ENCODE measurements around the gene ADARB2. TPM values are rescaled to one million over a fixed set of nuclear protein-coding genes. Genes with fewer than 3 reads are reported as not detected.

The ADARB2 gene
- total RNA-seq, 1 experiment from 2014 or later, result not detected

DNA sequence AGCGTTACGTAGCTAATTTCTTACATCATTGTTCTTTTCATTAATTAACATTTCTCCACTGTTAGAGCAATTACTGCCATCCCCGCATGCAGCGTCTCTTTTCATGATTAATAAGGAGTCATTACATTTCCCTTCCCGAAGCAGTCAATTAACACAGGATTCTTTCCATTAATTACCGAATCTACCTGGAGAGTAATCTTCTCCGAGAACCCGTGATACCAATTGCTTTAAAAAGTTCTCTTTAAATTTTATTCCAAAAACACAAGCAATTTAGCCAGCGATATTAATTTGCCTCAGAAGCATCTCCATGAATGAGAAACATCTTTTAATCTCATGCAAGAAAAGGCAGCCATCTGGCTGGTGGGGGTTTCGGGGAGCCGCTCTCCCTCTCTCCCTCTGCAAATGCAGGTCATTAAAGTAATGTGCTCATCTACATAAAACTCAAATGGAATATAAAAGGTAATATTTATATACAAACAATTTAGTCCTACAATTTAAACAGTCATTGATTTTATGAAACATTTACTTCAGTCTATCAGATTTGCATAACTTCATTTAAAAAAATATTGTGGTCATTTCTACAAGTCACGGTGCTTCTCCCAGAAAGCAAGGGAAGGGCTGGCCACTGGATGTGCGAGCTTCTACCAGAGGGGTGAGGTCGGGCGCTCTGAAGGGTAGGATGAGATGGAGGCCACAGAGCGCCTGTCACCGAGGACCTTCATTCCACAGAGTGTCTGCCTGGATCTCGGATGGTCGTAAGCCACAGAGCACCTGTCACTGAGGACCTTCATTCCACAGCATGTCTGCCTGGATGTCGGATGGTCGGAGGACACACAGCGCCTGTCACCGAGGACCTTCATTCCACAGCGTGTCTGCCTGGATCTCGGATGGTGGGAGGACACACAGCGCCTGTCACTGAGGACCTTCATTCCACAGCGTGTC is 536.2 kb downstream of the ADARB2 start:
- DNase-seq (ENCODE audit: low read depth), result no peak

DNA sequence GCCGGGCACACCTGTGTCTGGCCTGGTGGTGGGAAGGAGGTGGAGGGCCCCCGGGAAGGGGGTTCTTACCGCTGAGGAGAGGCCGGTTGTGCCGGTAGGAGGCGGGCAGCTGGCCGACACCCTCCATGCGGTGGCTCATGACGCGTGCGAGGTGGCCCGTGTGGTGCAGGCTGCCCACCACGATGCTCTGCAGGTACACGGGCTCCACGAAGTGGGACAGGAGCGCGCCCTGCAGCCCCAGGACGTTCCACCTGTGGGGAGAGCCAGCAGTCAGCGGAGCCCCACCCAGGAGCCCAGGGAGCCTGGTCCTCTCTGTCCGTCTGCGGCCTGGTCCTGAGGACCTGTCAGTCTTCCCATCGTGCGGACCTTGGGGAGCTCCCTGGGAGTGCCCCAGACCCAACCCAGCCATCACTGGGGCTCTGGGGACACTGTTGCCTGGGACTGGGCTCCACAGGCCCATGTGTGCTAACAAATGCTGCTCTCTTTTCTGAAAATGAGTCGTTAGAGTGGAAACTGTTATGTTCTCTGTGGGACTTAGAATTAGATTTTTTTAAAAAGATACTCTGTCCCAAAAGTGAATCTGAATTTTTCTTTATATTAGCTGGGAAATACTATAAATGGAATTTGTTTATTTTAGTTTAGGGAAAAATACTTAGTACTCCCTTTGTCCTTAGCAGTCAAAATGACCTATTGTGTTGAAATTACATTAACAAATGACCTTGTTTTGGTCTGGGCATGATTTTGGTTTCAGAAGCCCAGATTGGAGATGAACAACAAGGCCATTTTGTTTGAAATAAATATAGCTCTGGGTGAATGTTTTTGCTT is 537.2 kb downstream of the ADARB2 start:
- DNase-seq (ENCODE audit: low read depth), result no peak

DNA sequence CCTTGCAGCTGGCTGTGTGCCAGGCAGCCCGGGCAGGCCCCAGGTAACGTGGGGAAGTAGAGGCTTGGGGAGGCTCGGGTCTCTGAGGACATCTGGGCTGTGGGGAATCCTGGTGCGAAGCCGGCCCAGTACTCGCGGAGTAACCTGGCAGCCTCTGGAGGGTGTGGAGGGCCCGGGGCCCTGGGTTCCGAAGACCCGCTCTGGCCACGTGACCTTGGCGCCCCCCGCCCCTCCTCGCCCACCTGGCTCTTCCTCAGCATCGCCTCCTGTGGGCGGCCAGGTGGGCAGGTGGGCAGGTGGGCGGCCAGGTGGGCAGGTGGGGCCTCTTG is 538.0 kb downstream of the ADARB2 start:
- DNase-seq (ENCODE audit: low read depth), result no peak

DNA sequence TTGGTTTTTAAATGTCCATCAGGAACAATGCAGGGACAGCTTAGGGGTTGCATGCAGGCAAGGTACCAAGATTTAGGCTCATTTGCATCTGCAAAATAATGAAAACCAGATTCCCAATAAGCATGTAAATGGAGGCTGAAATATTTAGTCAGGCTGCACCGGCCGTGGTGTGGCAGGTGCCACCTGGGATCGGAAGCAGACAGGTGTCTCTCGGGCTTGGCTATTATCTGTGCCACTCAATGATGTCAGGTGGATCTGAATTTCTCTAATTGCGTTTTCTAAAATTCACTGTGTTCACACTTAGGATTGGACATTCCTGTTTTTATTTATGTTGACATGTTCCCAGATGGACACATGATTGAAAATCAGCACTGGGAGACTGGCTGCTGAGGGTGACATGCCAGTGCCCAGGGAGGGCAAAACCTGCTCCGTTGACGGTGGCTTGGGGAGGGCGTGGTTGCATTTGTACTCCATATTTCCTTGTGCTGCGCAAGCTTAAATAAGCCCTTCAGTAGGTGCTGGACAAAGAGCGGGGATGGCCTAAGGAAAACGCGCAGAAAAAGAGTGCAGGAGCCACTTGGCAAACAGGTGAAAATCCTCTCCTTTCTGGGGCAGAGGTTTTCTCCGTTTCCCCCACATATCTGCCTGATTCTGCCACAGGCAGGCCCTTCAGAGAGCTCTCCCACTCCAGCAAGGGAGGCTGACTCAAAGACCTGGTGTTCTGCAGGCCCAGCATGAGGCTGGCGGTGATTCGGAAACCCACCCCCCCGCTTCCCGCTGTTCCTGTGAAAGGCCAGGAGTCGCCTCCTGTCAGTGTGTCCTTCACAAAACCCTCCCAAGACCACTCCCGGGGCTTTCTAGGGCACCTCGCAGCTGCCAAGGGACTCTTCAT is 538.6 kb downstream of the ADARB2 start:
- DNase-seq (ENCODE audit: low read depth), result no peak

DNA sequence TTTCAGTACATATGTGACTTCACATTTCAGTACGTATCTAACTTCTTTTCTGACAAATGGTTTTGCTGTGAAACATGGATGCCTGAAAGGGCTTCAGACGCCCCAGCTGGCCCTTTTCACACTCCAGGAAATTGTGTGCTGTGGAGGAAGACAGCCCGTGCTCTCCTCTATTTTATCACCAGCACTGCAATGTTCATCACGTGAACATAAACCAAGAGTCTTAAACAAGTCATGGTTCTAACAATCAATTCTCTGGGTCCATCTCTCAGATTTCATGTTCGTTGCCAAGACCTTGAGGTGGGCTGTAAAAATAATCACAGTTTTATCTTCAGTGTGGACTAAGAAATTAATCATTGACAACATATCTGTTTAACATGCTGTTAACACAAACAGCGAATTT is 539.9 kb downstream of the ADARB2 start:
- DNase-seq (ENCODE audit: low read depth), result no peak

DNA sequence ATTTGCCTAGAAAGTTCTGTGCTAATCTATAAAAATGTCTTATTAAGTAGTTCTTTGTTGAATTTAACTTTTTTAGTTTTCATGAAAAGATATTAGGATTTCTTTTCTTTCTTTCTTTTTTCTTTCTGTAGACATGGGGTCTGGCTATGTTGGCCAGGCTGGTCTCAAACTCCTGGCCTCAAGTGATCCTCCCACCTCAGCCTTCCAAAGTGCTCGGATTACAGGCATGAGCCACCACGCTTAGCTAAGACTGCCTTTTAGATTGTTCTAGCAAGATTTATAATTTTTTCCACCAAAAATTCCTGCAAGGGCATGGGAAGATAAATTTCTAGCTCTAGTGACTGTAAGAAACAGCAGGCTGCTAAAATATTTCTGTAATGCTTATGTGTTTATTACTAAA is 540.7 kb downstream of the ADARB2 start:
- no peak for DNase-seq (ENCODE audit: low read depth)

DNA sequence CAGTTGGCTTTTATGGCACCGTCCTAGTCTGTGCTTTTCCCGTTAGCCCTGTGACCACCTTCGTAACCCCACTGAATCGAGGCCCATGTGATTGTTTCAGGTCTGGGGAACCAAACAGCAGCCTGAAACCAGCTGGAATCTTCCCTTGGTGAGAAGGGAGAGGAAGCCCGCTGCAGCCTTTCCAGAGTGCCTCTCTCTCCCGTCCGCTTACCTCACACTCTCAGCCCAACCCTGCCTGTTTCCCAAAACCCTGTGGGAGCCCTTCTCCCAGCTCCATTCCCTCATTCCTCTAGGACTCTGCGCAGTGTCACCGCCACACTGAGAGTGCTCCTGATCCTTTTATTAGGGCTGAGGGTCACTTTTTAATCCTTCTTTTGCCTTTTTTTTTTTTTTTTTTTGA is 541.5 kb downstream of the ADARB2 start:
- no peak for DNase-seq (ENCODE audit: low read depth)

DNA sequence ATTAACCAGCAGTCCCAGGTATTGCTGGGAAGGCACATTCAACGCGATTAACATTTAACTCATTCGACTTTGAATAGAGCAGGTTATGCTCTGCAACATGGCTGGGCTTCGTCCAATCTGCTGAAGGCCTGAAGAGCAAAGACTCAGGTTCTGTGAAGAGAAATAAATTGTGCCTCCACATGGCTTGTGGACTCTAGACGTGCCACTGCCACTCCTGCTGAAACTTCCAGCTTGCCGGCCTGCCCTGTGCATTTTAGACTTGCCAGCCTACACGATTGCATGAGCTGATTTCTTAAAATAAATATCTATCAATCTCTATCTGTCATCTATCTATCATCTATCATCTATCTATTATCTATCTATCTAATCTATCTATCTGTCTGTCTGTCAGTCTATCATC is 543.2 kb downstream of the ADARB2 start:
- no peak for DNase-seq (ENCODE audit: low read depth)

DNA sequence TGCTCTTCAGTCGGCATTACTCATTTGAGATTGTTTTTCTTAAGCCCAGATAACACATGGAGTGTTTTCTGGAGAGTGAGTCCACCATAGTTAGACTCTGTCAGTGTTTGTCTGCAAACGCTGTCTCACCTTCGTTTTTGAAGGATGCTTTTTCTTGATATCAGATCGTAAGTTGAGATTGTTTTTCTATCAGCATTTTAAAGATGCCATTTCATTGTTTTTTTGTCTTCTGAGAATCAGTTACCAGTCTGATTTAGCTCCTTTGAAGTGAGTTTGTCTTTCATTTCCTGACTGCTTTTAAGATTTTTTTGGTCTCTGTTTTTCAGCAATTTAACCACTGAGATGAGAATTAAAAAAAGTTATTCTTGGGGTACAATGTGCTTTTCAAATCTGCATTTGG is 543.8 kb downstream of the ADARB2 start:
- DNase-seq (ENCODE audit: low read depth), result no peak

DNA sequence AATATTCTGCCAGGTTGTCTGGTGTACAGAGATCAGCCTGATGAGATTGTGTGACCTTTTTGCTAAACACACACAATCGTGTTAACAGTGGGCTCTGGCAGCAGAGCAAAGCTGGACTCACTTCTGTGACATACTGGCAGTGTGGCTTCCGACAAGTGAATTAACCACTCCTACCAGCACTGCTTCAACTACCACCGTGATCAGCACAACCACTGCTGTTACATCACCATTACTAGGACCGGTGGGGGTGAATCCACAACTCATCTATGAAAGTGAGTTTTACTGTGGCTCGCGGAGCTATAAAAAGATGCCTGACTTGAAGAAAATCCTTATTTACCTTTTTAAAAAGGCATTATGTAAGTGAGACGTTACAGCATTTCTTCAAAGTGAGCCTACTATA is 545.6 kb downstream of the ADARB2 start:
- DNase-seq (ENCODE audit: low read depth), result no peak

DNA sequence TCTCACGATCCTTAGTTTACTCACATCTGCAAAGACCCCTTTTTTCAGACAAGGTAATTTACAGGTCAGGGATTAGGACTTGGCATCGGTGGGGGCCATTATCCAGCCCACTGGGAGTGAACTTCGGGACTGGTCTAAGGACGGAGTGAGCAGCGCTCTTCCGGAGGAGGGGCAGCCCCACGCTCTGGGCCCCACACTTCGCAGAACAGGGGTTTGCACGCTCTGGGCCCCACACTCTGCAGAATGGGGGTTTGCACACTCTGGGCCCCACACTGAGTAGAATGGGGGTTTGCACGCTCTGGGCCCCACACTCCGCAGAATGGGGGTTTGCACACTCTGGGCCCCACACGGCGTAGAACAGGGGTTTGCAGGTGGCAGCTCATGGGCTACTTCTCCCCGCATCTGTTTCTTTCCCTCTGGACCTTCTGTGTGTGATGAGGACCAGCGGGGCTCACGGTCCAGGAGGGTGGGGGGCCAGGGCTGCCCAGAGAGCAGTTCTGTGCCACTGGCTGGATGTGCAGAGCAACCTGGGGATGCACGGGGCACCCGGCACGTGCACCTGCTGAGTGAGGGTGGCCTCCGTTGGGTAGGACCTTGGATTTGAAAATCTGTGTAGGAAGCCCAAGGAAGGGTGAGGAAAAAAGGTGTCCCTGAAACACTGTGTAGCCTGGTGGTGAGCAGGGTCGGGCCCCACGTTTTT is 546.4 kb downstream of the ADARB2 start:
- no peak for DNase-seq (ENCODE audit: low read depth)

DNA sequence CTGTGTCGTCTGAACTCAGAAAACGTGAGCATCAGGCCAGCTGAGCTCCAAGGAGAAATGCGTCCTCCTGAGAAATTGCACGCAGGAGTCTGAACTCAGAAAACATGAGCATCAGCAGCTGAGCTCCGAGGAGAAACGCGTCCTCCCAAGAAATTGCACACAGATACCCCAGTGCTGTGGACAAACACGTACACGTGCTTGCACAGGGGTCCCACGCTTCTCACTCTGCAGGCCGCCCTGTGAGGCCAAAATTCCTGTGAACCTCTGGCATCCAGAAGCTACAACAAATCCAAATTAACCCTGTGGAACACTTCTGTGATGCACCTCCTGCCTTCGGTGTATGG is 547.3 kb downstream of the ADARB2 start:
- DNase-seq (ENCODE audit: low read depth), result no peak

DNA sequence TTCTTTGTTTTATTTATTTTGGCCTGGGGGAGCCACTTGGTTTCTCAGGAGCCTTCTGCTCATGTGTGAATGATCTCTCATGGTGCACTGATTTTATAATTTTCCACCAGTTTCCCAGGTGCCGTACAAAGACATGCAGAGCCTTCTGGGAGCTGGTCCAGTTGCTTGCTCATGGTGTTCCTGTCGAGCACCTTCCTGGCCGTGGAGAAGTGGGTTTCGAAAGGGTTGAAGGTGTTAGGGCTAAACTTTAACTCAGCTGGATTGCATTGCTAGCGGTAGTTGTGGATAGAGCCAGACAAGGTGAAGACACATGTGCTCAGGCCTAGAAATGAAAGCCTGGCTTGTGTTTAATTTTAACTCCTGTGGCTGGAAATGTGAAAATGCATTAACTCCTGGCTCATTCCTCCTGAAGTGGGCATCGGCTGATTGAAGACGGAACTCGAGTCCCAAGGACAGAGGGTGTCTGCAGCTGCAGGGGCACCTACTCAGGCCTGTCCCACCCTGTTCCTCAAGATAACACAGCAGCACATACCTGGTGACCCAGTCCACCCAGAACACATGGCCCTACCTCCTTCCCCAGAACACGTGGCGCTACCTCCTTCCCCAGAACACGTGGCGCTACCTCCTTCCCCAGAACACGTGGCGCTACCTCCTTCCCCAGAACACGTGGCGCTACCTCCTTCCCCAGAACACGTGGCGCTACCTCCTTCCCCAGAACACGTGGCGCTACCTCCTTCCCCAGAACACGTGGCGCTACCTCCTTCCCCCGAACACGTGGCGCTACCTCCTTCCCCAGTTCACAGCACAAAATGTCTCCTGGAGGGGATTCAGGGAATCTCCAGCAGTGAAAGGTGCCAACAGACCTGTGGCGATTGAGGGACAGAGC is 547.9 kb downstream of the ADARB2 start:
- DNase-seq (ENCODE audit: low read depth), result no peak

DNA sequence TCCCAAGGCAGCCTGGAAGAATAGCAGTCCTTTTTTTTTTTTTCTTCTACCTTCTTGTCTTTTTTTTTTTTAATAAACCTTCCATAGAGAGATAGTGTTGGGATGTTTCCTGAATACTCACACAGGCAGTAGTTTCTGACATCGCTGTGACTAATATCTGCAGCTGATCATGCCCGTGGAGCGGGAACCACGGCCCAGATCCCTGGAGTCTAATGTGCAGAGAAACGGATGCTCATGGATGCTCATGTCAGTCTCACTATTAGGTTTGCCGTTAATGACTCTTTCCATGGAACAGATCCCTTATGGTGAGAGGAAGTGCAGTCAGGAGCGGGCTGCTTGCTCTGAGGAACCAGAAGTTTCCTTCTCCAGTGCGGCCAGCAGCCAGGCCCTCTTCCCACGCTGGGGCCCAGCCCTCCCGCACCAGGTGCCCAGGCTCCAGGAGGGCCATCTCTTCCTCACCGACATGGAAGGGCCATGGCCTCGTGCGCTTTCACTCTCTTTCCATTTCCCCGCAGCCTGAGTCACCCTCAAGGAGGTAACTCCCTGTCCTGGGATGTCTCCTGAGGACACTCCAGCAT is 548.7 kb downstream of the ADARB2 start:
- peak; percentile 40 for DNase-seq (ENCODE audit: low read depth)

DNA sequence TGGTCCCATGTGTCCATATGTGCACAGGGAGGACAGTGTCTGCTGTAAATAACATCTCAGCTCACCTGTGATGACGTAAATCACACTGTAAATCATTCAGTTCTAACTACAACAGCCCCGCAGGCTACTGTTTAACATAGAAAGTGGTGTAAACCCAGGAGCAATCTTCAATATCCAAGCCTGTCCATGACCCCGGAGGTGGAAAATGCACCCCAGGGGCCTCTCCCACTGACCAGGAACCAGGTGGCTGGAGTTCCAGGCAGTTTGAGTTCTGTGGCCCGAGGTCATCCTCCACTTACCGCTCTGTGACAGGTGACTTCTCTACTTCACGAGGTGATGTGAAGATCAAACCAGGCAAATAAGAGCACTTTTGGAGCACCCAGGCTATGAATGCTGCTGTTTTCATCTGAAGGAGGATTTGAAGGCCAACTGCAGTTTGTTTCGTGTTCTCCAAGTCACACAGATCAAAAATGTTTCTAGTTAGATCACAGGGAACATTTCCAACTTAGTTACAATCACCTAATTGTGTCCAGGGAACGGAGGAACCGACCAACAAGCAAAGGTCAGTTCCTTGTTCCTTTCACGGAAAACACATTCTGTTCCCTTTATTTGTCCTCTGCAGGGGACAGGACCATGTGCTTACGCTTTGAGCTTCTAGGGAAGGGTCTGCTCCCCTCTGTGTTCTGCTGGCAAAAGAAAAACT is 549.3 kb downstream of the ADARB2 start:
- DNase-seq (ENCODE audit: low read depth), result no peak

DNA sequence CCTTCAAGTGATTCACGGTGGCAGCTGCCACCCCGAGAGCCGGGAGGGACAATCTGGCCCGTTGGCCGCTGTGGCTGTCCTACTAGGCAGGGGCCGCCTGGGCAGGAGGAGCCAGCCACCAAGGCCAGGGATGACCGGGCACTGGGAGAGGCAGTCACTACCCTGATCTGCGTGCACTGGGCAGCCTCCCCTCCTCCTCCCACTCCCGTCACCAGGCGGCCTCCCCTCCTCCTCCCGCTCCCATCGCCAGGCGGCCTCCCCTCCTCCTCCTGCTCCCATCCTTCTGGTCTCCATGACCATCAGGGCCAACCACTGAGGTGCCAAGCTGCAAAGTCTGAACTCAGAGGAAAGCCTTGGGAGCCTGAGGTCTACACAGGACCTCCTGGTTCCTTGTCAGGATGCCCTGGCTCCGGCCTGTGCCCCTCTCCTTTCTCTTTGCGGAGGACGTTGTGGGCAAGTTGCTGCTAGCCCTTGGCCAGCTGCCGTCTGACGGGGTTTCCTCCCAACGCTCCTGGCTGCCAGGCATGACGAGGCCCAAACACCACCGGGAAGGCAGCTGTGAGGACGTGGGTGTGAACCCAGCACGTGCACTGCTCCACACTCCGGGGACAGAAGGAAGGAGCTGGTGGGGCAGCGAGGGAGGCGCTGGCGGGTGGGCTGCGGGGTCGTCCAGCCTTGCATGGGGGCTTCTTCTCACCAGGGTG is 550.0 kb downstream of the ADARB2 start:
- no peak for DNase-seq (ENCODE audit: low read depth)

DNA sequence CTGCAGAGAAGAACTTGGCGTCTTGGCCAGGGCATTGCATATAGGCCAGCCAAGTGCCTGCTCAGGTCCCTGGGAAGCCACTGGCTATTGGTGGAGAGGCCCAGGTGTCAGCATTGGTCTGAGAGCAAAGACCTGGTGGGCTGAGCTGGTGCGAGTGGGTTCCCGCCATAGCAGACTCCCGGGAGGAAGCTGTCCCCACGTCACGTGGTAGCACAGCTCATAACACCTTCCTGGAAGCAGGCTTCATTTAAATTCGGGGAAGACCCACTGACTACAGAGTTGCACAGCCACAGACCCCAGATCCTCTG is 550.7 kb downstream of the ADARB2 start:
- no peak for DNase-seq (ENCODE audit: low read depth)

DNA sequence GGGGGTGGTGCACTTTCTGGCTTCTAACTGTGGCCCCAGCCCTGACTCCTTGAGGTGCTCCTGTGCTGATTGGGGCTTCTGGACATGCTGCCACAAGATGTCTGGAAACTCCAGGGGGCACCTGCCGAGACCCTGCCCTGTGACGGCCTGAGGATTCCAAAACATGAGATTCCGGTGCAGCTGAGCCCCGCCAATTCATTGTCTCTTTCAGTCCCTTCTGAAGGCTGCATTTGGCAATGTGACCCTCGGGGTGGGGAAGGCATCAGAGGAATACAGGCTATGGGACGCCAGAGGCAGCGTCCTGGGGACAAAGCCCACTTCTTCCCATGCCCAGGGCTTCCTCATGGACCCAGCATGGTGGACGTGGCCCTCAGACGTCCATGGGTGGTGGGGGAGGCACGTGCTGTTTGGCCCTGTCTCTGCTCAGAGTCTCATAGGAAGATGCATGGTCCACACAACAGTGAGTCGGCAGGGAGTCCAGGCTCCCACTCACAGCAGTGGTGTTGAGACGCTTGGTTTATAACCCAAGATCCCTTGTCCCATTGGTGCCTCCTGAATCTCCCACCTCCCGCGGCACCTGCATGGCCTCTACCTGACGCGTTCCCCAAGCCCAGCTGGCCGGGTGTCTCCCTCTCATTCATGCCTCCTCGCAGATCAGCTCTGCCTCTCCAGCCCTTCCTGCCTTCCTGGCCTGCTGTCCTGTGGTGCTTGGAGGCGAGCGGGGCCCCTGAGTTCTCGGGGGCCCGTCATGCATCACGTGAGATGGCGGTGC is 551.2 kb downstream of the ADARB2 start:
- DNase-seq (ENCODE audit: low read depth), result no peak
